Immature natural killer cell (primary cell): ENCODE data around the gene ZNF543. TPM values are rescaled to one million over a fixed set of nuclear protein-coding genes. Genes with fewer than 3 reads are reported as not detected.
A peak's percentile ranks its signal among the peaks of the same experiment; 100 is the strongest.

Experiments
- DNase-seq, 3 donors: peaks; one replicate each; pipeline ENCODE4 v3.0.0; 2022; ENCODE audit warnings: mixed read lengths in 1 of 3
- H3K27ac Mint-ChIP-seq, 6 donors: one replicate each; pipeline ENCODE4 v1.8.0; 2020; ENCODE audit warnings: mixed read lengths in 6 of 6, mild to moderate bottlenecking in 5 of 6, inconsistent platforms in 4 of 6, moderate library complexity in 3 of 6
- H3K27me3 Mint-ChIP-seq, 3 donors: one replicate each; pipeline ENCODE4 v1.8.0; 2020 to 2021; ENCODE audit warnings: low read depth in 3 of 3, mild to moderate bottlenecking in 3 of 3, mixed read lengths in 3 of 3, moderate library complexity in 3 of 3, inconsistent platforms in 1 of 3
- H3K36me3 Mint-ChIP-seq, 3 donors: one replicate each; pipeline ENCODE4 v1.8.0; 2020; ENCODE audit warnings: mixed read lengths in 3 of 3, inconsistent platforms in 2 of 3, mild to moderate bottlenecking in 2 of 3
- H3K4me1 Mint-ChIP-seq, 2 donors: one replicate each; pipeline ENCODE4 v1.8.0; 2020; ENCODE audit warnings: inconsistent platforms in 2 of 2, mild to moderate bottlenecking in 2 of 2, mixed read lengths in 2 of 2, moderate library complexity in 1 of 2
- H3K4me3 Mint-ChIP-seq, 5 donors: one replicate each; pipeline ENCODE4 v1.8.0; 2020; ENCODE audit warnings: mild to moderate bottlenecking in 5 of 5, mixed read lengths in 5 of 5, inconsistent platforms in 3 of 5, moderate library complexity in 3 of 5
- H3K9me3 Mint-ChIP-seq, 6 donors: one replicate each; pipeline ENCODE4 v1.8.0; 2020; ENCODE audit warnings: mild to moderate bottlenecking in 6 of 6, mixed read lengths in 6 of 6, inconsistent platforms in 4 of 6, moderate library complexity in 3 of 6
- polyA plus RNA-seq, 3 donors: library from polyadenylated mRNA; unstranded; fragments of 300-500 nt; fragmentation: Illumina TruSeq; gene quantifications; one replicate each; pipeline ENCODE4 v1.2.3, GENCODE V29; 2021

The ZNF543 gene
- polyA plus RNA-seq, 3 donors from 2014 or later, result 2.1 to 4.6 (median 2.5) TPM

DNA sequence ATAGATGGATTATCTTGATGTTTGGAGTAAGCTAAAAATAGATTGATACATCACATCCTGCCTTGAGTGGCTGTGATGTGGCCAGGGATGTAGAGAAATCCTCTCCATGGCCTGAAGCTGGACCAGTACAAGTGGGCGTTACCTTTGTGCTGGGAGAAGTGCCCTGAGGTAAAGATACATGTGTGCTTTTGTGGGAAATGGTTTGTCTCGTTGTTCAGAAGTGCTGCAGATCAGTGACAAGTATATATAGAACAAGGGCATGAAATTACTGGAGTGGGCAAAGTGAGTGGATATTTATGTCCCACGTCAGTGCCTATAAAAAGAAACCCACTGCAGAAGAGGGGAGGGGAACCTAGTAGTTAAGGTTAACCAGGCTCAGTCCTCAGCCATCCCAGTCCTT is 18.6 kb downstream of the ZNF543 start:
- Mint-ChIP-seq H3K27ac (no peak overlapping the region), H3K27me3 (peaks cover 0 to 4% (median 0%) of the 10 kb centered on the region in 3 donors), H3K4me1 (no peaks in the 10 kb centered on the region), H3K36me3 (peaks cover 5 to 24% (median 21%) of the 10 kb centered on the region in 3 donors), H3K9me3 (peaks cover 0 to 24% (median 4%) of the 10 kb centered on the region in 6 donors), H3K4me3 (no peak overlapping the region)
- DNase-seq, result no peak

DNA sequence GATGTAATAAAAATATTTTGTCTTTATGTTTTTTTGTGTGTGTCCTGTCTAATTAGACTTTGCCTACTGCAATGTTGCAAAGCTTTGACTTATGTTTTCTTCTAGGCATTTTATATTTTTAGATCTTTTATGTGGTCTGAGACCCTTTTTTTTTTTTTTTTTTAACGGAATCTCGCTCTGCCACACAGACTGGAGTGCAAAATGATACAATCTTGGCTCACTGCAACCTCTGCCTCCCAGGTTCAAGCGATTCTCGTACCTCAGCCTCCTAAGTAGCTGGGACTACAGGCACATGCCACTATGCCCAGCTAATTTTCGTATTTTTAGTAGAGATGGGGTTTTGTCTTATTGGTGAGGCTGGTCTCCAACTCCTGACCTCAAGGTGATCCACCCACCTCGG is 22.3 kb downstream of the ZNF543 start:
- H3K27me3 Mint-ChIP-seq, result peaks cover 0 to 8% (median 0%) of the 10 kb centered on the region in 3 donors
- no peak overlapping the region for H3K4me3 Mint-ChIP-seq
- H3K27ac Mint-ChIP-seq, result no peak overlapping the region
- DNase-seq, result no peak
- peaks cover 0 to 13% (median 1%) of the 10 kb centered on the region in 6 donors for H3K9me3 Mint-ChIP-seq
- no peaks in the 10 kb centered on the region for H3K4me1 Mint-ChIP-seq
- peaks cover 0 to 11% (median 7%) of the 10 kb centered on the region in 3 donors for H3K36me3 Mint-ChIP-seq

DNA sequence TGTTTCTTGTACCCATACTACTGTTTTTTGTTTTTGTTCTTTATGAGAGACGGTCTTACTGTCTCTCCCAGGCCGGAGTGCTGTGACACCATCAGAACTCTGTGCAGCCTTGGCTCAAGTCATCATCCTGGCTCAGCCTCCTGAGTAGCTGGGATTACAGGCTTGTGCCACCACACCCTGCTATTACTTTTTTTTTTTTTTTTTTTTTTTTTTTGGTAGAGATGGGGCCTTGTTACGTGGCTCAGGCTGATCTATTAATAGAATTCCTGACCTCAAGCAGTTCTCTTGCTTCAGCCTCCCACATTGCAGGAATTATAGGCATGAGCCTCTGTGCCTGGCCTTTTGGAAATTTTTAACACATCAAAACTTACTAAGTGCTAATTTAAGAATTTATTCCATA is 27.9 kb downstream of the ZNF543 start:
- H3K9me3 Mint-ChIP-seq, result peaks cover 6 to 29% (median 9%) of the 10 kb centered on the region in 6 donors

DNA sequence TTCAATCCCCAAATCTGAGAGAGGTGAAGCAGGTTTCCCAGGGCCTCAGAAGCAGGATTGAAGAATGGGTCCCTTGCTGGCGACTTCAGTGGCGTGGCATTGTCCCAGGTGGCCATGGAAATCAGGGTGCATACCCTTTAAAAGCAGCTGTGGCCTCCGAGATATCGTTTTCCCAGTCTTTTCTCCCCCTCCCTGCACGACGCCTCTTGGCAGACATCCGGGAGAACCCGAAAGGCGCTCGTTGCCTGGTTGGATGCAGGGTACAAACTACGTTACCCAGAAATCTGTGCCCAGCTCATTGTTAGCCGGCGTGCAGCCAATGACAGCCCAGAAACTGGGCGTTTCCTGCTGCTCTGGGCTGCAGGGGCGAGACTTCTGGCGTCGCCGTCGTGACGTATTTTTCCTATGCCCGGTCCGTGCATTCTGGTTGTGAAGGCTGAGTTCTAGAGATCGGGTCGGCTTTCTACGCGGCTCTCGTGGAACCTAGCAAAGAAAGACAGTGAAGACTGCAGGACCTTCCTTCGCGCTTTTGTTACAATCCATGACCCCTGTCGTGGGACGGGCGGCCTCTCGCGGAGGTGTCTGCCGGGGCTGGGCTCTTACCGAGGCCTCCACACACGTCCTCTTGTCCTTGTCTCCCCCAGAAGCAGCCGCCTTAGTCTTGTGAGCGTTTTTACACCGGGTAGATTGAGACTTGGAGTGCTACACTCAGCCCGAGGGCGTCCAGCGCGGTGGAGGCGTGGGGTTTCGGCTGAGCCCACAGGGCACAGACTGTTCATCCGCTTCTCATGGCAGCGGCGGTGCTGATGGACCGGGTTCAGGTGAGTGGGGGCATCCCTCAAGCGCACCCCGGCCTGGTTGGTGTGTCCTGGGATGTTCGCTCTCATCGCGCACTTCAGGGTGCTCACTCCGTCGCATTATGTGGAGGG is 30.9 kb downstream of the ZNF543 start, which contains the start of gene ZNF304:
Gene ZNF304, plus strand, starts transcription at position 395 of the 929 bp plus-strand sequence. Its CDS starts 394 bp downstream, at position 789.
- peaks cover 39 to 49% (median 48%) of the 10 kb centered on the region in 3 donors for H3K36me3 Mint-ChIP-seq
- H3K27me3 Mint-ChIP-seq, result peaks cover 2 to 14% (median 11%) of the 10 kb centered on the region in 3 donors
- peak within 1 kb of the TSS; percentile 90 to 97 (median 94) for H3K27ac Mint-ChIP-seq
- peak within 1 kb of the TSS; percentile 93 to 96 (median 96) for H3K4me3 Mint-ChIP-seq
- peaks cover 7 to 54% (median 26%) of the 10 kb centered on the region in 6 donors for H3K9me3 Mint-ChIP-seq
- peak; percentile 81 to 84 (median 82) for DNase-seq
- peaks cover 32 to 35% of the 10 kb centered on the region in 2 donors for H3K4me1 Mint-ChIP-seq

More for the DNA sequence above, 27.9 kb downstream of the ZNF543 start:
- Mint-ChIP-seq H3K4me1 (peaks cover 27 to 29% of the 10 kb centered on the region in 2 donors), H3K27ac (no peak overlapping the region), H3K27me3 (peaks cover 2 to 11% (median 11%) of the 10 kb centered on the region in 3 donors), H3K4me3 (no peak overlapping the region), H3K36me3 (peaks cover 12 to 19% (median 19%) of the 10 kb centered on the region in 3 donors)
- DNase-seq, result no peak

DNA sequence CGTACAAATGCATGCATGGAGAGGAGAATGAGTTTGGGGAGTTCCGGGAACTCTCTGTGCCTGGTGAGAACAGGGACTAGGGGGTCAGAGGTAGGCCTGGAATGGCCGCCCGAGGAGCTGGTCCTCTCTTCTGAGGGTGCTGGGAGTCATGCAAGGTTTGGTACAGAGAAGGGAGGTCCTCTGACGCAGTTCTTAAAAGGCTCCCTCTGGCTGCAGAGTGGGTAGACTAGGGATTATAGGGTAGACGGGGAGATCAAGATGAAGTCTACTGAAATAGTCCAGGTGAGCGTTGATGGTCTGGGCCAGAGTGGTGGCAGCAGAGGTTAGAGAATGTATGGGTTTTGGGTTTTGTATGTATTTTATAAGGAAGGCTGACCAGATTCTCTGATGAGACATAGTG is 31.6 kb downstream of the ZNF543 start:
- peaks cover 5 to 11% (median 9%) of the 10 kb centered on the region in 3 donors for H3K27me3 Mint-ChIP-seq
- peaks cover 32 to 35% of the 10 kb centered on the region in 2 donors for H3K4me1 Mint-ChIP-seq
- peak overlapping the region; percentile 93 to 96 (median 96) for H3K4me3 Mint-ChIP-seq
- H3K9me3 Mint-ChIP-seq, result peaks cover 12 to 62% (median 33%) of the 10 kb centered on the region in 6 donors
- peaks cover 46 to 56% (median 55%) of the 10 kb centered on the region in 3 donors for H3K36me3 Mint-ChIP-seq
- peak overlapping the region; percentile 90 to 97 (median 94) for H3K27ac Mint-ChIP-seq
- DNase-seq, result no peak

DNA sequence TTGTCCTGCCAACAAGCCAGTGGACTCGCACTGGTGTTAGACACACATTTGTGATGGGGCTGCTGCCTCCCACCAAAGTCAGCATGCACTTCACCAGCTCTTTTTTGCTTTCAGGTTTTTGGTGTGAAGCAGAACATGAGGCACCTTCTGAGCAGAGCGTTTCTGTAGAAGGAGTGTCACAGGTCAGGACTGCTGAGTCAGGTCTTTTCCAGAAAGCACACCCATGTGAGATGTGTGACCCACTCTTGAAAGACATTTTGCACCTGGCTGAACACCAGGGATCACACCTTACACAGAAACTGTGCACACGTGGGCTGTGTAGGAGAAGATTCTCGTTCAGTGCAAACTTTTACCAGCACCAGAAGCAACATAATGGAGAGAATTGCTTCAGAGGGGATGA is 35.6 kb downstream of the ZNF543 start:
- DNase-seq, result no peak
- Mint-ChIP-seq H3K36me3 (peaks cover 58 to 79% (median 73%) of the 10 kb centered on the region in 3 donors), H3K4me3 (peak overlapping the region in 1 of 5 donors; percentile 7), H3K27me3 (peaks cover 5 to 8% (median 6%) of the 10 kb centered on the region in 3 donors), H3K9me3 (peaks cover 18 to 82% (median 59%) of the 10 kb centered on the region in 6 donors), H3K4me1 (peaks cover 27 to 28% of the 10 kb centered on the region in 2 donors), H3K27ac (no peak overlapping the region)

DNA sequence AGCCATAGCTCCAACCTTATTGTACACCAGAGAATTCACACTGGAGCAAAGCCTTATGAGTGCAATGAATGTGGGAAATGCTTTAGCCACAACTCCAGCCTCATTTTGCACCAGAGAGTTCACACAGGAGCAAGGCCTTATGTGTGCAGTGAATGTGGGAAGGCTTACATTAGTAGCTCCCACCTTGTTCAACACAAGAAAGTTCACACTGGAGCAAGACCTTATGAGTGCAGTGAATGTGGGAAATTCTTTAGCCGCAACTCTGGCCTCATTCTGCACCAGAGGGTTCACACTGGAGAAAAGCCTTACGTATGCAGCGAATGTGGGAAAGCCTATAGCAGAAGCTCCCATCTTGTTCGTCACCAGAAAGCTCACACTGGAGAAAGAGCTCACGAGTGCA is 37.1 kb downstream of the ZNF543 start:
- H3K4me3 Mint-ChIP-seq, result no peak overlapping the region
- H3K36me3 Mint-ChIP-seq, result peaks cover 57 to 67% (median 65%) of the 10 kb centered on the region in 3 donors
- no peak overlapping the region for H3K27ac Mint-ChIP-seq
- peaks cover 20 to 68% (median 57%) of the 10 kb centered on the region in 6 donors for H3K9me3 Mint-ChIP-seq
- DNase-seq, result no peak
- H3K4me1 Mint-ChIP-seq, result peaks cover 13 to 14% of the 10 kb centered on the region in 2 donors
- H3K27me3 Mint-ChIP-seq, result peaks cover 0 to 7% (median 3%) of the 10 kb centered on the region in 3 donors

DNA sequence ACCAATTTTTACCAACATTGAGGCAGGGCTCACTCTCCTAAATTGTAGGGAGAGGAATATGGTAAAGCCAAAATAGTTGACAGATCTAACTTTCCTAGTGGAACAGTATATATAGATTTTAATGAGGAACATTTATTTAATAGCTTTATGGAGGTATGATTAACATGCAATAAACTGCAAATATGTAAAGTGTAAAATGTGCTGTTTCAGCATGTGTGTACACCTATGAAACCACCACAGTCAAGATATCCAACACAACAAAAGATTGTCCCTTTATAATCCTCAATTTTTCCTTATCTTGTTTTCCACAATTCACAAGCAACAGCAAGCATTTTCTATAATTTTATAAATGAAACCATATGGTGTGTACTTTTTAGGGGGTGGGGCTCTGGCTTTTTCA is 39.0 kb downstream of the ZNF543 start:
- peaks cover 9 to 19% (median 11%) of the 10 kb centered on the region in 3 donors for H3K27me3 Mint-ChIP-seq
- no peak for DNase-seq
- H3K27ac Mint-ChIP-seq, result no peak overlapping the region
- H3K9me3 Mint-ChIP-seq, result peaks cover 15 to 71% (median 60%) of the 10 kb centered on the region in 6 donors
- H3K4me1 Mint-ChIP-seq, result peaks cover 16 to 19% of the 10 kb centered on the region in 2 donors
- no peak overlapping the region for H3K4me3 Mint-ChIP-seq
- H3K36me3 Mint-ChIP-seq, result peaks cover 53 to 61% (median 56%) of the 10 kb centered on the region in 3 donors

DNA sequence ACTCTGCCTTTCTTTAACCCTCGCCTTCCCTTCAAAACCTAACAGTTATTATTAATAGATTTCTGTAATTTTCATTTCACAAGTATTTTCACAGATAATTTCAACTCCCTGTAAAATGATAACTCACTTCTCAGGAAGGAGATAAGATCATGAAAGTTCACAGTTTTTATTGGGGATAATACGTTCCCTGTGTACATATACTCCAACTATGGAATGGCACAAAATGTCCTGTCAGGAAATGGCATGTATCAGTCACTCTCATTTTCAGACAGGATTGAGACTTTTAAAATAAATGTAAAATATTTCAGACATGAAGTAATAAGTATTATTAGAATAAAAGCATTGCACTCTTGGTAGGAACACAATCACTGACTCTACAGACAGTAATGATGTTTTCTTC is 42.1 kb downstream of the ZNF543 start:
- Mint-ChIP-seq H3K4me1 (peaks cover 16 to 21% of the 10 kb centered on the region in 2 donors), H3K9me3 (peaks cover 6 to 41% (median 36%) of the 10 kb centered on the region in 6 donors), H3K27me3 (peaks cover 8 to 16% (median 11%) of the 10 kb centered on the region in 3 donors), H3K36me3 (peaks cover 25 to 32% (median 30%) of the 10 kb centered on the region in 3 donors), H3K4me3 (peak overlapping the region in 4 of 5 donors; percentile 86 to 93 (median 92)), H3K27ac (peak overlapping the region; percentile 90 to 99 (median 98))
- DNase-seq, result no peak

DNA sequence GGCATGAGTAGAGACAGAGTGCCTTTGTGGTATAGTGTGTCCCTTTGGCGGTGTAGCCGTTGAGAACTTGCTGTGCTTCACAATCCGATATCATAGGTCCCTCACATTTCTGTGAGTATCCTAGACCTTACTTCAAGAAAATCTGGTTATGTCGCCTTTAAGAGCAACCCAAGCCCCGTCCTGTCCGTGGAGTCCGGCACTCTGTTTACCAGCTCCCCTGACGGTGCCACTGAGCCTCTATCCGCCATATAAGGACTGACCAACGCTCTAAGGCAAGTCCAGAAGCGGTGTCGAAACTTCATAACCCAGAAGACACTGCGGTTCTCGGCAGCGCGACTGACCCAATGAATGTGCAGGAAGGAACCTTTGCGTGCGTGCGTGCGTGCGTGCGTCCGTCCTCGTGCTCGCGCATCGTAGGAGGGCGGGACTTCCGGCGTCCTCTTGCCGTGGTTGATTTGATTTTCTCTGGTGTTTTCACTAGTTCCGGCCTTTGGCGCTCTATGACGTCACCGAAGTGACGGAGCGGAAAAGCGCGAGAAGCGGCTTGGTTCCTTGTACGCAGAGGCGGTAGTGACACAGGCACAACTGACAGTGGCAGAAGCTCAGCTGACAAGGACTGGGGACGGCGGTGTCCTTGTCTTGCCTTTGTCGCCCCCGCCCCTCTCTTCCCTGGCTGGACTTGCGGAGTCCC is 42.9 kb downstream of the ZNF543 start, which contains the start of the genes TRAPPC2B and ZNF547:
Gene TRAPPC2B, plus strand, starts transcription at position 555 of the 691 bp plus-strand sequence. CDS start 1,283 bp downstream, outside the sequence.
Gene ZNF547, plus strand, starts transcription at position 555 of the 691 bp plus-strand sequence. CDS start 5,005 bp downstream, outside the sequence.
- peaks cover 27 to 31% (median 30%) of the 10 kb centered on the region in 3 donors for H3K36me3 Mint-ChIP-seq
- peak; percentile 99 for DNase-seq
- H3K4me1 Mint-ChIP-seq, result peaks cover 16 to 21% of the 10 kb centered on the region in 2 donors
- H3K4me3 Mint-ChIP-seq, result peak within 1 kb of the TSS; percentile 86 to 93 (median 93)
- peaks cover 4 to 36% (median 32%) of the 10 kb centered on the region in 6 donors for H3K9me3 Mint-ChIP-seq
- peak within 1 kb of the TSS; percentile 90 to 99 (median 98) for H3K27ac Mint-ChIP-seq
- H3K27me3 Mint-ChIP-seq, result peaks cover 8 to 18% (median 11%) of the 10 kb centered on the region in 3 donors

DNA sequence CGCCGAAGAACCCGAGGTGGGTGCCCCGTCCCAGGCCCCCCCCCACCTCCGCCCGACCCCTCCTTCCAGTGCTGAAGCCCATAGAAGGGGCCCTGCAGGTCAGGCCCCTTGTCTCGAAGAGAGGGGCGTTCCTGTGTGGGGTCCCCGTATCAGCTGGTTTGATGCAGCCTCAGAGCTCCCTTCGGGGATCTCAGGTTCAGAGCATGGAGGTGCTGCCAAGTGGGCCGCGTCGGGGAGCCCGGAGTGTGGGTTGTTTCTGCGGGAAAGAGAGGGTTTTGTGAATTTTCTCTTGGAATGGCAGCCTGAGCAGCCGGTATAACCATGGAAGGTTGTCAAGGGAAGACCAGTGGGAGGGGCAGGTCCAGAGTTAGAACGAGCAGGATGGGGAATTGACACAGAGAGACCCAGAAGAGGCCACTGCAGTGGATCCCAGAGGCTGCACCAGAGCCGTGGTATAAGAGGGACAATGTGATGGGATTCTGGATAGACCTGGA is 43.5 kb downstream of the ZNF543 start:
- Mint-ChIP-seq H3K27me3 (peaks cover 8 to 18% (median 11%) of the 10 kb centered on the region in 3 donors), H3K9me3 (peaks cover 4 to 30% (median 28%) of the 10 kb centered on the region in 6 donors), H3K36me3 (peaks cover 25 to 30% (median 29%) of the 10 kb centered on the region in 3 donors), H3K4me3 (peak overlapping the region; percentile 86 to 93 (median 93)), H3K4me1 (peaks cover 16 to 21% of the 10 kb centered on the region in 2 donors), H3K27ac (peak overlapping the region; percentile 90 to 99 (median 98))
- DNase-seq, result no peak

DNA sequence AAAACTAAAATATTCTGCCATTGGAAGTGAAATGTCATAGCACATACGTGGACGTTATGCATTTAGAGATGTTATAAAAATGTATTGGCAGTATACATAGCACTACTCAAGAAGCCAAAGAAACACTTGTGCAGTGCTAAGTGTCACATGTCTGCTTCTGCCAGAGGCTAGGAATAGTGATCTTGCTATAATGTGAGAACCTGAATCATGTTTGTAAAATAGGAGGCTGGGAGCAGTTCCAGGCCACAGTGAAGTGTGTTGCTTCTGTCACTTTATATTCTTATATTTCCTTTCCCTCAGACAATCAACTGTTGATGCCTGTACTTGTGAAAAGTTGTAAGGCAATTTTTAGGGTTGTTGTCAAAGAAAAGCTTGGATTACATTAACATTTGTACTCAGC is 46.5 kb downstream of the ZNF543 start:
- Mint-ChIP-seq H3K27me3 (peaks cover 10 to 14% (median 11%) of the 10 kb centered on the region in 3 donors), H3K27ac (no peak overlapping the region), H3K4me1 (peaks cover 15 to 21% of the 10 kb centered on the region in 2 donors), H3K9me3 (peaks cover 4 to 19% (median 15%) of the 10 kb centered on the region in 6 donors), H3K4me3 (no peak overlapping the region), H3K36me3 (peaks cover 26 to 38% (median 37%) of the 10 kb centered on the region in 3 donors)
- DNase-seq, result no peak
